ENCODE results near the gene FTO.

Gene FTO

GRCh38 chr16:54068212-54068611, 364.3 kb downstream of the FTO start:
- DNase-seq (ENCODE audit: low read depth): no peak
- TF ChIP-seq, protein P1, sequence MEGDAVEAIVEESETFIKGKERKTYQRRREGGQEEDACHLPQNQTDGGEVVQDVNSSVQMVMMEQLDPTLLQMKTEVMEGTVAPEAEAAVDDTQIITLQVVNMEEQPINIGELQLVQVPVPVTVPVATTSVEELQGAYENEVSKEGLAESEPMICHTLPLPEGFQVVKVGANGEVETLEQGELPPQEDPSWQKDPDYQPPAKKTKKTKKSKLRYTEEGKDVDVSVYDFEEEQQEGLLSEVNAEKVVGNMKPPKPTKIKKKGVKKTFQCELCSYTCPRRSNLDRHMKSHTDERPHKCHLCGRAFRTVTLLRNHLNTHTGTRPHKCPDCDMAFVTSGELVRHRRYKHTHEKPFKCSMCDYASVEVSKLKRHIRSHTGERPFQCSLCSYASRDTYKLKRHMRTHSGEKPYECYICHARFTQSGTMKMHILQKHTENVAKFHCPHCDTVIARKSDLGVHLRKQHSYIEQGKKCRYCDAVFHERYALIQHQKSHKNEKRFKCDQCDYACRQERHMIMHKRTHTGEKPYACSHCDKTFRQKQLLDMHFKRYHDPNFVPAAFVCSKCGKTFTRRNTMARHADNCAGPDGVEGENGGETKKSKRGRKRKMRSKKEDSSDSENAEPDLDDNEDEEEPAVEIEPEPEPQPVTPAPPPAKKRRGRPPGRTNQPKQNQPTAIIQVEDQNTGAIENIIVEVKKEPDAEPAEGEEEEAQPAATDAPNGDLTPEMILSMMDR (IDR thresholded peaks at IDR 0.05; ENCODE audit: insufficient read depth, low read depth, low read length, missing control alignments): no peak
- H3K4me3 ChIP-seq (ENCODE audit: low read depth, low read length): no peak overlapping the region

GRCh38 chr16:54069601-54070239, 365.8 kb downstream of the FTO start:
- no peak for DNase-seq (ENCODE audit: low read depth)

DNA sequence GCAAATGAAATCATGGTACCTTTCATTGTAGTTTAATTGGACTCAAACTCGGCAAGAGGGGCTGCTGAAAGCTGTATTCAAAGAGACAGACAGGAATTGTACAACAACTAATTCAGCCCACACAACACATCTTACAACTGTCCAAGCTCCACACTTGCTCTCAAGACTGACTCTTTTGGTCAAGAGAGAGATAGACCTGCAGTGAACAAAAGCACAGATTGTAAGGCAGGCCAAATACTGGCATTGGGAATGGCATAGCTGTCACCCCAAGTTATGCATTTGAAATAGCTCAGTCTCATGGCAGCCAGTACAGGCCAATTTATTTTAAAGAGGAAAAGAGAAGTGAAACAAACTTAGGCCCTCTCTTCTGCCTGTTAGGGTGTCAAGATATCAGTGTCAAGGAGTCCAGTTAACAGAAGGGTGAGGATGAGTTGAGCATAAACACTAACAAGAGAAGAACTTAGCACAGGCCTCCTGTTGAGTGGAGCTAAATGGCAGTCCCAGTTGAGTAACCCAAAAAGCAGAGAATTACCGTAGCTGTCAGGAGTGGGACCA, 366.9 kb downstream of the FTO start:
- peak; percentile 16 for DNase-seq (ENCODE audit: low read depth)
- no peak overlapping the region for H3K4me3 ChIP-seq (ENCODE audit: low read depth, low read length)
- TF ChIP-seq, protein P1 (IDR thresholded peaks at IDR 0.05; ENCODE audit: insufficient read depth, low read depth, low read length, missing control alignments): no peak

More at GRCh38 chr16:54069601-54070239, 365.8 kb downstream of the FTO start:
- TF ChIP-seq, protein P1 (IDR thresholded peaks at IDR 0.05; ENCODE audit: insufficient read depth, low read depth, low read length, missing control alignments): no peak
- no peak overlapping the region for H3K4me3 ChIP-seq (ENCODE audit: low read depth, low read length)

DNA sequence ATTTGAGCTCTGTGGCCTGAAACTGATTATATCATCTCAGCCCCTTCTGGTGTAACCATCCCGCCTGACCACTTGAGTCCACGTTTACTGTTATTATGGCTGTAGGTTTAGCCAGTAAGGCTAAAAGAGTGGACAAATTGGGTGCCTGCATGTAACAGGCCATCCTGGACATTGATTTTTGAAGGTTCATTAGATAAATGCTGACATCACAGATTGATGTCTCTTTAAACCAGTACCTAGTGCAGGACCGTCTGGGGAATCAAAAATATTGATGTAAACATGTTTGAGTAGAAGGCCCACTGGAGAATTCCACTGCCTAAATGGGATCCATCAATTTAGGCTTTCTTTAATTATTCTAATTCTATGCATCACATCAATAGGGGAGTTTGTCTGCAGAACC, 367.6 kb downstream of the FTO start:
- DNase-seq (ENCODE audit: low read depth): no peak

GRCh38 chr16:54072237-54072636, 368.3 kb downstream of the FTO start:
- no peak overlapping the region for H3K4me3 ChIP-seq (ENCODE audit: low read depth, low read length)
- no peak for DNase-seq (ENCODE audit: low read depth)
- TF ChIP-seq, protein P1 (IDR thresholded peaks at IDR 0.05; ENCODE audit: insufficient read depth, low read depth, low read length, missing control alignments): no peak

More for the DNA sequence above, 367.6 kb downstream of the FTO start:
- no peak overlapping the region for H3K4me3 ChIP-seq (ENCODE audit: low read depth, low read length)
- TF ChIP-seq, protein P1 (IDR thresholded peaks at IDR 0.05; ENCODE audit: insufficient read depth, low read depth, low read length, missing control alignments): no peak

GRCh38 chr16:54073356-54073755, 369.4 kb downstream of the FTO start:
- DNase-seq (ENCODE audit: low read depth): no peak
- TF ChIP-seq, protein P1 (IDR thresholded peaks at IDR 0.05; ENCODE audit: insufficient read depth, low read depth, low read length, missing control alignments): no peak

DNA sequence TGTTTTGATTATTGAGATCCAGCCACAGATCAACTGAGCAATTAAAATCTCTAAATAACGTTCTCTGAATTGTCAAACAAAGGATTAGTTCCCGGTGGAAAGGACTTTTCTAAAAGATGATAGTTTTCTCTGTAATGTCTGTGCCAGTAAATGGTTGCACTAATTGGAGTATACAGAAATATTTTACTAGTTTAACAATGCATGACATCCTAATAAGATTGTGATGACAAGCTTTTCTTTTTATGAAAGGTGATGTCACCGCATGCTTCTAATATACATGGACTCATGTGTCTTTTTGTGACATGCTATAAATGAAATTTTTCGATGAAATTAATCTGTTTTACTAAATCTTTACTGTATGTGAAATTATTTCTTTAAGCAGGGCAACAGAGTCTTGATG, 371.5 kb downstream of the FTO start:
- DNase-seq (ENCODE audit: low read depth): no peak
- TF ChIP-seq, protein P1 (IDR thresholded peaks at IDR 0.05; ENCODE audit: insufficient read depth, low read depth, low read length, missing control alignments): no peak
- no peak overlapping the region for H3K4me3 ChIP-seq (ENCODE audit: low read depth, low read length)

More at GRCh38 chr16:54073356-54073755, 369.4 kb downstream of the FTO start:
- H3K4me3 ChIP-seq (ENCODE audit: low read depth, low read length): no peak overlapping the region

Measured in GM12865 (cell line).